Cardiac muscle cell (in vitro differentiated cells and primary cell): ENCODE results near the gene DNAH8. TPM values are rescaled to one million over a fixed set of nuclear protein-coding genes. Genes with fewer than 3 reads are reported as not detected.

Experiments used
- DNase-seq, 2 donors: peaks; one replicate each; pipeline versions ENCODE4 v3.0.0 to v3.0.0-alpha.2; 2010 to 2017; ENCODE audit warnings: low read depth in 1 of 2, low spot score in 1 of 2
- H3K27ac ChIP-seq: fragments of 200-600 bp; sonication (generic); 2 replicates; pipeline ENCODE4 v1.5.1; 2016
- H3K27me3 ChIP-seq: fragments of 200-600 bp; sonication (generic); 2 replicates; pipeline ENCODE4 v1.6.0; 2016; ENCODE audit warnings: control low read depth
- H3K36me3 ChIP-seq: fragments of 200-600 bp; sonication (generic); 2 replicates; pipeline ENCODE4 v1.5.1; 2016; ENCODE audit warnings: control low read depth
- H3K4me1 ChIP-seq: fragments of 200-600 bp; sonication (generic); 2 replicates; pipeline ENCODE4 v1.8.1; 2017; ENCODE audit warnings: low read depth, mild to moderate bottlenecking, mixed run types
- H3K4me3 ChIP-seq: fragments of 200-600 bp; sonication (generic); 2 replicates; pipeline ENCODE4 v1.5.1; 2016; ENCODE audit warnings: mild to moderate bottlenecking
- H3K9me3 ChIP-seq: fragments of 200-600 bp; sonication (generic); 2 replicates; pipeline ENCODE4 v1.5.1; 2017; ENCODE audit warnings: low read depth, mild to moderate bottlenecking, control low read depth
- polyA plus RNA-seq: library from polyadenylated mRNA; unstranded; fragments of >200 nt; fragmentation: Nextera tagmentation; extraction: Ambion mirVana; gene quantifications from 2 replicates; pipeline ENCODE4 v1.2.1, GENCODE V29; 2016
- total RNA-seq: library from RNA; depleted of rRNA; stranded (reverse); fragments of >200 nt; gene quantifications from 2 replicates; pipeline ENCODE4 v1.2.3, GENCODE V29; 2016
- TF ChIP-seq, protein P1 (sequence below): IDR thresholded peaks from 2 replicates; pipeline ENCODE4 v1.5.1; 2012; ENCODE audit warnings: low read depth, mild to moderate bottlenecking, low read length

Gene DNAH8
- total and polyA plus RNA-seq, 2 experiments from 2014 or later: not detected

GRCh38 chr6:38776515-38776914, 61.4 kb downstream of the DNAH8 start:
- Histone ChIP-seq H3K27me3 (no peaks in the 10 kb centered on the region), H3K4me1 (no peaks in the 10 kb centered on the region), H3K4me3 (no peak overlapping the region), H3K36me3 (no peaks in the 10 kb centered on the region), H3K27ac (no peak overlapping the region), H3K9me3 (no peaks in the 10 kb centered on the region)
- DNase-seq: no peak
- TF ChIP-seq, protein P1, sequence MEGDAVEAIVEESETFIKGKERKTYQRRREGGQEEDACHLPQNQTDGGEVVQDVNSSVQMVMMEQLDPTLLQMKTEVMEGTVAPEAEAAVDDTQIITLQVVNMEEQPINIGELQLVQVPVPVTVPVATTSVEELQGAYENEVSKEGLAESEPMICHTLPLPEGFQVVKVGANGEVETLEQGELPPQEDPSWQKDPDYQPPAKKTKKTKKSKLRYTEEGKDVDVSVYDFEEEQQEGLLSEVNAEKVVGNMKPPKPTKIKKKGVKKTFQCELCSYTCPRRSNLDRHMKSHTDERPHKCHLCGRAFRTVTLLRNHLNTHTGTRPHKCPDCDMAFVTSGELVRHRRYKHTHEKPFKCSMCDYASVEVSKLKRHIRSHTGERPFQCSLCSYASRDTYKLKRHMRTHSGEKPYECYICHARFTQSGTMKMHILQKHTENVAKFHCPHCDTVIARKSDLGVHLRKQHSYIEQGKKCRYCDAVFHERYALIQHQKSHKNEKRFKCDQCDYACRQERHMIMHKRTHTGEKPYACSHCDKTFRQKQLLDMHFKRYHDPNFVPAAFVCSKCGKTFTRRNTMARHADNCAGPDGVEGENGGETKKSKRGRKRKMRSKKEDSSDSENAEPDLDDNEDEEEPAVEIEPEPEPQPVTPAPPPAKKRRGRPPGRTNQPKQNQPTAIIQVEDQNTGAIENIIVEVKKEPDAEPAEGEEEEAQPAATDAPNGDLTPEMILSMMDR: no peak

DNA sequence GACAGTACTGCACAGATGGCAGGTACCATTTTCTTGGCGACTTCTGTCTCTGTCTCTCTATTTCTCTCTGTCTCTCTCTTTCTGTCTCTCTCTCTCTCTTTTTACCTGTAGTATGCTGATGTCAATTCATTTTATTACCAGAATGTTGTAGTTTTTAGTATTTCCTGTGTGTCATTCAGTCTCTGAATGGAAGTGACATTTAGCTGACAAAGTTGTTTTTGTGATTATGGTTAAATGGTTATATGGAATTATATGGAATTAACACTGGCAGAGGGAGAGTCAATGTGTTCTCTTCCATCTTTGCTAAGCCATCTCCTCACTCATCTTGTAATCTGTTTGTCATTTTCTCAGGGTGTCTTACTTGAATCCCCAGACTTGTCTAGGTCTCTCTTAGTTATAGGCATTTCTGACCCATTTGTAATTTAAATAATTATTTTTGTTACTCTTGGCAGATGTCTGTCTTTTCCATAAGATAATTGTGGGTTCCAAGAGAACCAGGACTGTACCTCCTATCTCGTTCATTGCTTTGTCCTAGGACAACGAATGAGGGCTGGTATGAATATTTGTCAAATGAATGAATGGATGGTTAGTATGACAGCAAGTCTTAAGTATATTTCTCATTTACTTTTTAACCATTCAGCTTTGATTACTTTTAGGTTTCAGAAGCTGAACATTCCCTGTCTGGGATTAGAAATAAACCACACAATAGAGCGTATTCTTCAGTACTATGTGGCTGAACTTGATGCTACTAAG, 64.4 kb downstream of the DNAH8 start:
- TF ChIP-seq, protein P1: no peak
- H3K27me3 ChIP-seq: no peaks in the 10 kb centered on the region

GRCh38 chr6:38782616-38783015, 67.5 kb downstream of the DNAH8 start:
- Histone ChIP-seq H3K27ac (no peak overlapping the region), H3K36me3 (no peaks in the 10 kb centered on the region), H3K9me3 (no peaks in the 10 kb centered on the region), H3K4me3 (no peak overlapping the region), H3K27me3 (no peaks in the 10 kb centered on the region), H3K4me1 (no peaks in the 10 kb centered on the region)
- DNase-seq: no peak
- TF ChIP-seq, protein P1: no peak

More for the DNA sequence above, 64.4 kb downstream of the DNAH8 start:
- Histone ChIP-seq H3K4me1 (no peaks in the 10 kb centered on the region), H3K4me3 (no peak overlapping the region), H3K27ac (no peak overlapping the region), H3K36me3 (no peaks in the 10 kb centered on the region), H3K9me3 (no peaks in the 10 kb centered on the region)
- DNase-seq: no peak

- no peak overlapping the region for H3K27ac ChIP-seq
- H3K9me3 ChIP-seq: no peaks in the 10 kb centered on the region
- H3K4me1 ChIP-seq: no peaks in the 10 kb centered on the region
- TF ChIP-seq, protein P1: no peak
- H3K4me3 ChIP-seq: no peak overlapping the region
- H3K36me3 ChIP-seq: no peaks in the 10 kb centered on the region
- no peaks in the 10 kb centered on the region for H3K27me3 ChIP-seq
- DNase-seq: no peak
Observed at GRCh38 chr6:38783443-38784228, 68.5 kb downstream of the DNAH8 start.

DNA sequence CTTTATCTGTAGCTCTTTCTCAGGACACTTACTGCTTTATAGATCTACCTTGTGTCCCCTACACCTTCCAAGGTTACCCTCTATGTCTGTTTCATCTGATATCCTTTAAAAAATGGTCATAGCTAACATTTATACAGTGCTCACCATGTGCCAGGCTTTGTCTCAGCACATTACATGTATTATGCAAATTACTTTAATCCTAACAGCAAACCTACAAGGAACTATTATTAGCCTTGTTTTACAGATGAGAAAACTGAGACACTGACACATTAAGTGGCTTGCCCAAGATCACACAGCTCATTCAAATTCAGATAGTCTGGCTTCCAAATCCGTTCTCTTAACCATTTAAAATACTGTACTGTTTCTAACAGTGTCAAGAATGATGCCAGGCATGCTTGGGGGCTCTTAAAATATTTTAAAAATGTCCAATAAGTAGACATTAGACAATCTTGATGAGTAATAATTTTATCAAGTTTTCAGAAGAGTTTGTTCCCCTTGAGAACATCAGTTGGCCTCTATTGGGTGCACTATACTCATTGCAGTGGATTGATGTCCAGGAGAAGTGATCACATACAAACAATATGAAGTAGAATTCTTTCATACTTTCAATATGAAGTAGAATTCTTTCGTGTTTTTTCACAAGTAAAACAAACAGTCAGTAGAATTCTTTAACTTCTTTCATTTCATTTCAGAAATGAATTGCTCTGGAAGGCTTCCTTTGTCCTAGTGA, 69.6 kb downstream of the DNAH8 start:
- Histone ChIP-seq H3K4me1 (no peaks in the 10 kb centered on the region), H3K27me3 (no peaks in the 10 kb centered on the region), H3K27ac (no peak overlapping the region), H3K36me3 (no peaks in the 10 kb centered on the region), H3K9me3 (no peaks in the 10 kb centered on the region), H3K4me3 (no peak overlapping the region)
- TF ChIP-seq, protein P1: no peak
- no peak for DNase-seq
